ENCODE results near the gene CCM2L. TPM values are rescaled to one million over a fixed set of nuclear protein-coding genes. Genes with fewer than 3 reads are reported as not detected.

The CCM2L gene
- total RNA-seq, 2 experiments from 2014 or later: 1.4 TPM; not detected in 1

- no TSS peak for BruUV-seq (replicated peaks)
- intact Hi-C loops (cut with micrococcal nuclease; ENCODE audit: unreplicated experiment): no loop called here
- no peak overlapping the region for H3K27ac ChIP-seq (ENCODE audit: low read depth, low read length, poor library complexity, severe bottlenecking)
- DNase-seq (ENCODE audit: low spot score): peak; percentile 74
- H3K4me1 ChIP-seq (ENCODE audit: insufficient read depth, low read length, poor library complexity, severe bottlenecking): peaks cover 6% of the 10 kb centered on the region
- CTCF ChIA-PET (ENCODE audit: unreplicated experiment): no interaction called here
- POLR2A ChIA-PET: no interaction called here
- H3K4me2 ChIP-seq (ENCODE audit: low read length): no peak overlapping the region
- H4K20me1 ChIP-seq (ENCODE audit: insufficient read depth, low read length): no peaks in the 10 kb centered on the region; the same call in 1 of the 2 replicates
- no peaks in the 10 kb centered on the region for H3K79me2 ChIP-seq (ENCODE audit: insufficient read depth, low read depth, low read length)
- no peaks in the 10 kb centered on the region for H3K36me3 ChIP-seq (ENCODE audit: insufficient read depth, low read length)
- no peak overlapping the region for H2AFZ ChIP-seq (ENCODE audit: low read length)
- H3K4me3 ChIP-seq (ENCODE audit: low read depth, low read length, poor library complexity, severe bottlenecking): no peak overlapping the region
- TF ChIP-seq, protein P1, sequence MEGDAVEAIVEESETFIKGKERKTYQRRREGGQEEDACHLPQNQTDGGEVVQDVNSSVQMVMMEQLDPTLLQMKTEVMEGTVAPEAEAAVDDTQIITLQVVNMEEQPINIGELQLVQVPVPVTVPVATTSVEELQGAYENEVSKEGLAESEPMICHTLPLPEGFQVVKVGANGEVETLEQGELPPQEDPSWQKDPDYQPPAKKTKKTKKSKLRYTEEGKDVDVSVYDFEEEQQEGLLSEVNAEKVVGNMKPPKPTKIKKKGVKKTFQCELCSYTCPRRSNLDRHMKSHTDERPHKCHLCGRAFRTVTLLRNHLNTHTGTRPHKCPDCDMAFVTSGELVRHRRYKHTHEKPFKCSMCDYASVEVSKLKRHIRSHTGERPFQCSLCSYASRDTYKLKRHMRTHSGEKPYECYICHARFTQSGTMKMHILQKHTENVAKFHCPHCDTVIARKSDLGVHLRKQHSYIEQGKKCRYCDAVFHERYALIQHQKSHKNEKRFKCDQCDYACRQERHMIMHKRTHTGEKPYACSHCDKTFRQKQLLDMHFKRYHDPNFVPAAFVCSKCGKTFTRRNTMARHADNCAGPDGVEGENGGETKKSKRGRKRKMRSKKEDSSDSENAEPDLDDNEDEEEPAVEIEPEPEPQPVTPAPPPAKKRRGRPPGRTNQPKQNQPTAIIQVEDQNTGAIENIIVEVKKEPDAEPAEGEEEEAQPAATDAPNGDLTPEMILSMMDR (conservative IDR thresholded peaks at IDR 0.05; ENCODE audit: low read length): no peak
- no peak for TF ChIP-seq EZH2phosphoT487 (IDR thresholded peaks at IDR 0.05; ENCODE audit: borderline replicate concordance, low read depth, low read length)
- no peaks in the 10 kb centered on the region for H3K9me2 ChIP-seq (ENCODE audit: insufficient read depth, low read length)
- H3K9me3 ChIP-seq (ENCODE audit: low read length): no peaks in the 10 kb centered on the region
Observed at GRCh38 chr20:31968291-31969126, 41.7 kb upstream of the CCM2L start.

GRCh38 chr20:31969991-31970390, 40.2 kb upstream of the CCM2L start:
- TF ChIP-seq EZH2phosphoT487 (IDR thresholded peaks at IDR 0.05; ENCODE audit: borderline replicate concordance, low read depth, low read length): no peak
- POLR2A ChIA-PET: interaction anchor here (0.5 to 0.6 kb wide), 2 partner anchors 30 to 89 kb away, joined by 3 read pairs; no protein-coding TSS in a partner anchor
- no peaks in the 10 kb centered on the region for H3K9me2 ChIP-seq (ENCODE audit: insufficient read depth, low read length)
- no peak overlapping the region for H3K4me3 ChIP-seq (ENCODE audit: low read depth, low read length, poor library complexity, severe bottlenecking)
- no peak overlapping the region for H2AFZ ChIP-seq (ENCODE audit: low read length)
- no peaks in the 10 kb centered on the region for H3K9me3 ChIP-seq (ENCODE audit: low read length)
- no peaks in the 10 kb centered on the region; the same call in 1 of the 2 replicates for H4K20me1 ChIP-seq (ENCODE audit: insufficient read depth, low read length)
- H3K27ac ChIP-seq (ENCODE audit: low read depth, low read length, poor library complexity, severe bottlenecking): no peak overlapping the region
- CTCF ChIA-PET (ENCODE audit: unreplicated experiment): no interaction called here
- DNase-seq (ENCODE audit: low spot score): no peak
- no peaks in the 10 kb centered on the region for H3K79me2 ChIP-seq (ENCODE audit: insufficient read depth, low read depth, low read length)
- H3K4me2 ChIP-seq (ENCODE audit: low read length): no peak overlapping the region
- H3K4me1 ChIP-seq (ENCODE audit: insufficient read depth, low read length, poor library complexity, severe bottlenecking): peaks cover 6% of the 10 kb centered on the region
- no peaks in the 10 kb centered on the region for H3K36me3 ChIP-seq (ENCODE audit: insufficient read depth, low read length)
- BruUV-seq (replicated peaks): no TSS peak
- intact Hi-C loops (cut with micrococcal nuclease; ENCODE audit: unreplicated experiment): no loop called here

DNA sequence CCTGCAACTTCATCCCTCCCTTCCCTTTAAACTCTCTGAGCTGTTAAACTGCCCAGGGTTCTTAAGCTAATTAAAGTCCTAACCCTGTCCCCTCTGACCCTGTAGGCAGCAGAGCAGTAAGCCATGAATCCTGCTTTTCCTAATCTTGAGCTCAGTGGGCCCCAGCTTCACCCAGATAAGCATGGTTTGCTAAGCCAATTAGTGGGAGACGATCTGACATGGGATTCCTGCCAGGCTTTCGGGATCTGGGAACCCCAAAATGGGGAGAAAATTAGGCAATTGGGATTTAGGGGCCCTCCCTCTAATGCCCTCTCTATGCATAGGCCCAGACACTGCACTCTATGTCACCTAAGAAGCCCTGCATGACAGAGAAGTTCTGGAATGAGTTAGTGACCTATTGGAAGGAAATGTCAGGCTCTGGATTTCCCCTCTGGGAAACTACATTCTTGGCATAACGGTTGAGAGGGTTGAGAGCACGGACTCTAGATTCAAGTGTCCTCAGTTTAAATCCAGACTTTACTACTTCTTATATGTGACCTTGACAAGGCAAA, 37.7 kb upstream of the CCM2L start:
- Histone ChIP-seq H3K4me1 (ENCODE audit: insufficient read depth, low read length, poor library complexity, severe bottlenecking) (peaks cover 6% of the 10 kb centered on the region), H3K9me2 (ENCODE audit: insufficient read depth, low read length) (no peaks in the 10 kb centered on the region), H4K20me1 (ENCODE audit: insufficient read depth, low read length) (no peaks in the 10 kb centered on the region; the same call in 1 of the 2 replicates), H2AFZ (ENCODE audit: low read length) (no peak overlapping the region), H3K27ac (ENCODE audit: low read depth, low read length, poor library complexity, severe bottlenecking) (no peak overlapping the region), H3K4me2 (ENCODE audit: low read length) (no peak overlapping the region; the same call in 1 of the 2 replicates), H3K9me3 (ENCODE audit: low read length) (no peaks in the 10 kb centered on the region), H3K36me3 (ENCODE audit: insufficient read depth, low read length) (no peaks in the 10 kb centered on the region), H3K4me3 (ENCODE audit: low read depth, low read length, poor library complexity, severe bottlenecking) (no peak overlapping the region), H3K79me2 (ENCODE audit: insufficient read depth, low read depth, low read length) (no peaks in the 10 kb centered on the region)
- no TSS peak for BruUV-seq (replicated peaks)
- DNase-seq (ENCODE audit: low spot score): no peak
- TF ChIP-seq, protein P1 (conservative IDR thresholded peaks at IDR 0.05; ENCODE audit: low read length): no peak
- no peak for TF ChIP-seq EZH2phosphoT487 (IDR thresholded peaks at IDR 0.05; ENCODE audit: borderline replicate concordance, low read depth, low read length)
- POLR2A ChIA-PET: no interaction called here
- intact Hi-C loops (cut with micrococcal nuclease; ENCODE audit: unreplicated experiment): no loop called here
- CTCF ChIA-PET (ENCODE audit: unreplicated experiment): no interaction called here

All from OCI-LY7 (cell line).